Measurements from ENCODE around the gene FYN.

GRCh38 chr6:111808493-111808892 is 64.8 kb downstream of the FYN start:
- TF ChIP-seq EZH2 (IDR thresholded peaks at IDR 0.05) = no peak
- TF ChIP-seq FOXP2 (optimal IDR thresholded peaks at IDR 0.05; ENCODE audit: control extremely low read depth, extremely low read length, insufficient read depth) = no peak
